Peyer's patch (tissue), 4 donors: ENCODE data around the gene SLC35A1.

ENCODE experiments used
- POLR2A ChIP-seq, 2 donors: fragments of 450-650 bp; IDR thresholded peaks; one replicate each; pipeline ENCODE4 v1.5.1; 2017; ENCODE audit warnings: antibody characterized with exemption in 2 of 2, mild to moderate bottlenecking in 2 of 2, moderate library complexity in 2 of 2
- TF ChIP-seq, protein P1 (sequence below), 6 experiments: fragments of 450-650 bp in 4 of 6; fragments of 200-600 bp in 2 of 6; sonication (generic) in 1 of 6; IDR thresholded peaks; one replicate each; pipeline ENCODE4 v1.5.1; 2017 to 2019; ENCODE audit warnings: antibody characterized with exemption in 6 of 6, mild to moderate bottlenecking in 3 of 6, moderate library complexity in 1 of 6

DNA sequence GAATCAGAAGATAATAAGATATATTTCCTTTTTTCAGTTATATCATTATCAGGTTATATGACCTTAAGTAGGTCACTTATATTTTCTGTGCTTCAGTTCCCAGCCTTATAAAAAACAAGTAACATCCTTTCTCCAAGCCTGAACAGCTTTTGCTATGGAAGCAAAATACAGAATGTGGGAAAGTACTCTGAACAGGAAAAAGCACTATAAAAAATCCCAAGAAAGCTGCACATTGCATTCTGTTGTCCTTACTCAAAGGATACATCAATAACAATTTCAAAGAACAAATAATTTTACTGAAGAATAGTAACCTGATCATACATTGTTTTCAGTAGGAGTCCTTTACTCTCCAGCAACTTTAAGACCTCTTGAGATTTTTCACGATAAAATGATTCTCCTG, 56.4 kb downstream of the SLC35A1 start:
- TF ChIP-seq POLR2A (IDR thresholded peaks at IDR 0.05) = no peak
- TF ChIP-seq, protein P1, sequence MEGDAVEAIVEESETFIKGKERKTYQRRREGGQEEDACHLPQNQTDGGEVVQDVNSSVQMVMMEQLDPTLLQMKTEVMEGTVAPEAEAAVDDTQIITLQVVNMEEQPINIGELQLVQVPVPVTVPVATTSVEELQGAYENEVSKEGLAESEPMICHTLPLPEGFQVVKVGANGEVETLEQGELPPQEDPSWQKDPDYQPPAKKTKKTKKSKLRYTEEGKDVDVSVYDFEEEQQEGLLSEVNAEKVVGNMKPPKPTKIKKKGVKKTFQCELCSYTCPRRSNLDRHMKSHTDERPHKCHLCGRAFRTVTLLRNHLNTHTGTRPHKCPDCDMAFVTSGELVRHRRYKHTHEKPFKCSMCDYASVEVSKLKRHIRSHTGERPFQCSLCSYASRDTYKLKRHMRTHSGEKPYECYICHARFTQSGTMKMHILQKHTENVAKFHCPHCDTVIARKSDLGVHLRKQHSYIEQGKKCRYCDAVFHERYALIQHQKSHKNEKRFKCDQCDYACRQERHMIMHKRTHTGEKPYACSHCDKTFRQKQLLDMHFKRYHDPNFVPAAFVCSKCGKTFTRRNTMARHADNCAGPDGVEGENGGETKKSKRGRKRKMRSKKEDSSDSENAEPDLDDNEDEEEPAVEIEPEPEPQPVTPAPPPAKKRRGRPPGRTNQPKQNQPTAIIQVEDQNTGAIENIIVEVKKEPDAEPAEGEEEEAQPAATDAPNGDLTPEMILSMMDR (IDR thresholded peaks at IDR 0.05) = no peak
